IMR-90 (cell line): ENCODE results near the gene GAREM1. TPM values are rescaled to one million over a fixed set of nuclear protein-coding genes. Genes with fewer than 3 reads are reported as not detected.
A peak's percentile ranks its signal among the peaks of the same experiment; 100 is the strongest.

Source experiments
- ATAC-seq: fragments of 200-7000 bp; cut with Tn5 transposase; 2 replicates; pipeline ENCODE4 v1.9.1; 2020; ENCODE audit warnings: low read depth, mild to moderate bottlenecking, moderate library complexity
- BruUV-seq: library from RNA; stranded (reverse); fragments of 400-500 nt; replicated peaks from 2 replicates; lab custom pipeline; 2021; lab: Mats Ljungman, UMichigan
- CTCF ChIA-PET: fragments of 300-600 bp; formaldehyde crosslinking; extraction: SDS; loops from one replicate; lab custom pipeline; 2021; ENCODE audit warnings: antibody characterized with exemption; lab: Yijun Ruan, JAX
- POLR2A ChIA-PET: fragments of 300-600 bp; sonication (Branson Sonifier 250); formaldehyde crosslinking; loops from one replicate; lab custom pipeline; 2022; ENCODE audit warnings: antibody characterized with exemption; ENCODE audit not compliant: unreplicated experiment; lab: Charles Lee
- DNase-seq: peaks from one replicate; pipeline ENCODE4 v3.0.0; 2013
- H2AFZ ChIP-seq: replicated peaks from 2 replicates; pipeline ENCODE3; 2013; ENCODE audit warnings: low read length, mild to moderate bottlenecking; ENCODE audit not compliant: poor library complexity
- H2AK5ac ChIP-seq: 2 replicates; pipeline ENCODE4 v1.6.1; 2013; ENCODE audit warnings: low read depth, low read length, inconsistent platforms
- H2AK9ac ChIP-seq: replicated peaks from 2 replicates; pipeline ENCODE3; 2013; ENCODE audit warnings: mild to moderate bottlenecking, low read depth, low read length, moderate library complexity; ENCODE audit not compliant: poor library complexity
- H2BK120ac ChIP-seq: 2 replicates; pipeline ENCODE4 v1.6.1; 2013; ENCODE audit warnings: low read depth, low read length, inconsistent platforms
- H2BK15ac ChIP-seq: 3 replicates; pipeline ENCODE4 v1.6.1; 2013; ENCODE audit warnings: low read depth, low read length, inconsistent platforms
- H2BK20ac ChIP-seq: 2 replicates; pipeline ENCODE4 v1.6.1; 2013; ENCODE audit warnings: low read depth, mild to moderate bottlenecking, inconsistent platforms, low read length, moderate library complexity
- H2BK5ac ChIP-seq: 2 replicates; pipeline ENCODE4 v1.6.1; 2013; ENCODE audit warnings: mild to moderate bottlenecking, low read depth, low read length, inconsistent platforms; ENCODE audit not compliant: poor library complexity, severe bottlenecking
- H3K14ac ChIP-seq: replicated peaks from 2 replicates; pipeline ENCODE4 v1.6.1; 2013; ENCODE audit warnings: low read depth, low read length, inconsistent platforms
- H3K18ac ChIP-seq: 2 replicates; pipeline ENCODE4 v1.6.1; 2013; ENCODE audit warnings: low read depth, low read length, control low read depth
- H3K23ac ChIP-seq: 2 replicates; pipeline ENCODE4 v1.6.1; 2013; ENCODE audit warnings: low read depth, low read length, inconsistent platforms
- H3K27ac ChIP-seq: 2 replicates; pipeline ENCODE4 v1.5.1; 2013; ENCODE audit warnings: mild to moderate bottlenecking, control low read depth, low read length; ENCODE audit not compliant: insufficient read depth
- H3K27me3 ChIP-seq: 2 replicates; pipeline ENCODE4 v1.6.1; 2013; ENCODE audit warnings: low read length; ENCODE audit not compliant: control insufficient read depth, insufficient read depth
- H3K36me3 ChIP-seq: 2 replicates; pipeline ENCODE4 v1.6.1; 2013; ENCODE audit warnings: low read length, mixed read lengths; ENCODE audit not compliant: control insufficient read depth, insufficient read depth
- H3K4ac ChIP-seq: 2 replicates; pipeline ENCODE4 v1.6.1; 2013; ENCODE audit warnings: low read depth, low read length, inconsistent platforms
- H3K4me1 ChIP-seq: 2 replicates; pipeline ENCODE4 v1.6.1; 2013; ENCODE audit warnings: low read length, mixed read lengths; ENCODE audit not compliant: control insufficient read depth, insufficient read depth
- H3K4me2 ChIP-seq: 2 replicates; pipeline ENCODE4 v1.6.1; 2013; ENCODE audit warnings: low read depth, mild to moderate bottlenecking, control low read depth, low read length, moderate library complexity
- H3K4me3 ChIP-seq: 2 replicates; pipeline ENCODE4 v1.5.1; 2013; ENCODE audit warnings: low read depth, mild to moderate bottlenecking, control low read depth, low read length, moderate library complexity; ENCODE audit not compliant: insufficient read depth
- H3K56ac ChIP-seq: 2 replicates; pipeline ENCODE4 v1.6.1; 2013; ENCODE audit warnings: low read length, inconsistent platforms; ENCODE audit not compliant: insufficient read depth; ENCODE audit errors: extremely low read depth
- H3K79me1 ChIP-seq, 2 experiments: 2 replicates each; pipeline ENCODE4 v1.6.1; 2013; ENCODE audit warnings: low read length in 2 of 2, inconsistent platforms in 1 of 2, low read depth in 1 of 2
- H3K9ac ChIP-seq: 2 replicates; pipeline ENCODE4 v1.6.1; 2013; ENCODE audit warnings: low read depth, low read length, control low read depth
- H3K9me1 ChIP-seq: 2 replicates; pipeline ENCODE4 v1.6.1; 2013; ENCODE audit warnings: low read length, inconsistent platforms; ENCODE audit not compliant: insufficient read depth
- H3K9me3 ChIP-seq: 2 replicates; pipeline ENCODE4 v1.6.1; 2013; ENCODE audit warnings: low read length; ENCODE audit not compliant: control insufficient read depth, insufficient read depth
- H4K20me1 ChIP-seq: 2 replicates; pipeline ENCODE4 v1.6.1; 2013; ENCODE audit warnings: low read length, inconsistent platforms; ENCODE audit not compliant: insufficient read depth
- H4K5ac ChIP-seq: 2 replicates; pipeline ENCODE4 v1.6.1; 2013; ENCODE audit warnings: mild to moderate bottlenecking, low read depth, low read length, control low read depth
- H4K8ac ChIP-seq, 2 experiments: 2 replicates each; pipeline ENCODE4 v1.6.1; 2013; ENCODE audit warnings: low read depth in 2 of 2, low read length in 2 of 2, control low read depth in 1 of 2, inconsistent platforms in 1 of 2
- H4K91ac ChIP-seq: 2 replicates; pipeline ENCODE4 v1.6.1; 2013; ENCODE audit warnings: low read depth, low read length, inconsistent platforms; ENCODE audit not compliant: insufficient read depth
- CEBPB ChIP-seq: IDR thresholded peaks from 2 replicates; pipeline ENCODE4 v1.6.1; 2012; ENCODE audit warnings: low read depth, low read length, improper control_type of control experiment
- CHD1 ChIP-seq: IDR thresholded peaks from 2 replicates; pipeline ENCODE4 v1.6.1; 2012; ENCODE audit warnings: low read depth, low read length, improper control_type of control experiment
- FOS ChIP-seq: fragments of 150-350 bp; IDR thresholded peaks from 2 replicates; pipeline ENCODE4 v1.6.1; 2016; ENCODE audit warnings: low read depth, low read length
- MAFK ChIP-seq: IDR thresholded peaks from 2 replicates; pipeline ENCODE4 v1.6.1; 2012; ENCODE audit warnings: low read depth, low read length, improper control_type of control experiment
- NFE2L2 ChIP-seq: fragments of 150-350 bp; IDR thresholded peaks from 2 replicates; pipeline ENCODE4 v1.6.1; 2016; ENCODE audit warnings: low read depth, mild to moderate bottlenecking, low read length
- POLR2A ChIP-seq: IDR thresholded peaks from 2 replicates; pipeline ENCODE4 v1.6.1; 2012; ENCODE audit warnings: mild to moderate bottlenecking, low read depth, low read length
- WGBS, 2 experiments: methylation state at CpG; one replicate each; pipeline versions ENCODE4 v1.1.5 to v1.1.7; 2013; ENCODE audit warnings: missing lambda C conversion rate in 2 of 2; ENCODE audit not compliant: insufficient read length in 1 of 2; ENCODE audit errors: extremely low coverage in 2 of 2; 5-methylcytosine and 5-hydroxymethylcytosine counted together
- dilution Hi-C: fragments of 300-500 bp; cut with HindIII; formaldehyde crosslinking; loops from one replicate; pipeline ENCODE4 v1.14.3; 2018; ENCODE audit warnings: low sequenced_read_pairs; ENCODE audit not compliant: unreplicated experiment
- in situ Hi-C: fragments of 300-500 bp; cut with MboI; formaldehyde crosslinking; loops from 3 replicates; pipeline ENCODE4 v1.14.3; 2019; ENCODE audit warnings: low sequenced_read_pairs, inconsistent platforms, mixed read lengths
- intact Hi-C: fragments of 100-400 bp; cut with micrococcal nuclease; formaldehyde crosslinking; loops from 2 replicates; pipeline ENCODE4 v1.10.0; 2022
- polyA plus RNA-seq, 3 experiments: library from polyadenylated mRNA; depleted of rRNA; stranded (reverse); fragments of >200 nt; gene quantifications; 2 replicates each; pipeline ENCODE4 v1.2.3, GENCODE V29; 2012; ENCODE audit warnings: low replicate concordance in 1 of 3
- total RNA-seq: library from RNA; depleted of rRNA; stranded (reverse); fragments of >200 nt; gene quantifications from 2 replicates; pipeline ENCODE4 v1.2.3, GENCODE V29; 2012

Gene GAREM1
- total and polyA plus RNA-seq, 2 of the 4 experiments (the other 2 are of a cell fraction), result 1.4 to 2.3 TPM

DNA sequence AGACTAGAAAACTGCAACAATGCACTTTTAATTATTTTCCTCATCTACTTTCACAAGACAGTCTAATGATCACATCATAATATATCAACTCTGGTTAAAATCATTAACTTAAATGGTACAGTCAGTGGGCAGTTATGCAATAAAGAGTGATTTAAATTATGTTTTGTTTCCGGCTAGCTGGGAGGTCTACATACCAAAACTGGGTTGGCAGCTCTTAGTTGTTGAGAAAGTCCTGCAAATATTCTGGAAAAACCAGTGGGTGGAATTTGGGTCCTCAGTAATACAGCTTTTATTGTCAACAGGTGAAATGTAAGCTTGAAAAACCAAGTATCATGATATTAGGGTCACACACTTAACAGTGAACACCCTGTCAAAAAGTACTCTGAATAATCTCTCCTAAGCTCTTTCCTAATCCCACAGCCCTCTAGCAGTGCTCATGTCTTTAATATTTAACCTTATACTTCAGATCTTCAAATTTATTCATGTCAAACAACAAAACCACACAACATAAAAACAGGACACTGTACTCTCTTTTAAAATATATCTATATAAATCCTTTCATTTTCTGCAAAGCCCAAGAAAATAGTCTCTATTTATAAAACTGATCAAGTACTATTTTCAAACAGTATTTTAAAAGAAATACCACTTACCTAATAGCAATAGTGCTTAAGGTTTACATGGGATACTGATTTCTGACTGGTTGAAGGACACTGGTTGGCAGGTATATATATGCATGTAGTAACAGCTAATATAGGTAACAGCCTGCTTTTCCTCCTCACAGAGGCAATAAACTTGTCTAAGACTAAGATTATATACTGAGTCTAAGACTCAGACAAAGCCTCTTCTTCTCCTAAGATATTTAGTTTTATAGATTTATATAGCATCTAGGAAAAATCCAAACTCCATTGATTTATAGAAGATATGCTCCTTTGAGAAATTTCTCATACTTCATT lies 103.8 kb downstream of the GAREM1 start:
- no peak overlapping the region for H3K9ac ChIP-seq
- ATAC-seq (peak; percentile 46), DNase-seq (no peak)
- no peak overlapping the region for H4K91ac ChIP-seq
- no peaks in the 10 kb centered on the region; a peak in 1 of 4 replicates for H3K79me1 ChIP-seq
- no peak overlapping the region for H4K5ac ChIP-seq
- no peak overlapping the region for H3K4me3 ChIP-seq
- no peak overlapping the region for H3K4me2 ChIP-seq
- ChIA-PET POLR2A (no interaction called here), CTCF (no interaction called here)
- no peak overlapping the region for H4K8ac ChIP-seq
- no TSS peak for BruUV-seq
- no peak overlapping the region for H2BK120ac ChIP-seq
- no peaks in the 10 kb centered on the region for H3K9me3 ChIP-seq
- H2BK20ac ChIP-seq, result no peak overlapping the region
- no peak overlapping the region for H2BK15ac ChIP-seq
- H3K27ac ChIP-seq, result no peak overlapping the region
- no peaks in the 10 kb centered on the region for H4K20me1 ChIP-seq
- no peak overlapping the region for H2AK5ac ChIP-seq
- H3K9me1 ChIP-seq, result no peaks in the 10 kb centered on the region; the same call in 1 of the 2 replicates
- no peak for TF ChIP-seq NFE2L2
- TF ChIP-seq CHD1, result no peak
- TF ChIP-seq POLR2A, result no peak
- TF ChIP-seq CEBPB, result peak; percentile 37; the same call in 1 of the 2 replicates
- no peak for TF ChIP-seq FOS
- TF ChIP-seq MAFK, result no peak
- dilution Hi-C loops (no loop called here), in situ Hi-C loops (no loop called here), intact Hi-C loops (loop anchor here (5.0 kb wide), 1 partner anchor 50 kb away; no protein-coding TSS in a partner anchor)
- no peak overlapping the region for H3K14ac ChIP-seq
- no peak overlapping the region for H3K56ac ChIP-seq
- H2AFZ ChIP-seq, result no peak overlapping the region
- no peak overlapping the region for H3K18ac ChIP-seq
- no peak overlapping the region for H3K23ac ChIP-seq
- no peaks in the 10 kb centered on the region for H3K27me3 ChIP-seq
- H3K36me3 ChIP-seq, result no peaks in the 10 kb centered on the region
- H2BK5ac ChIP-seq, result no peak overlapping the region
- H3K4me1 ChIP-seq, result peaks cover 4% of the 10 kb centered on the region; the same call in 1 of the 2 replicates
- WGBS, 2 experiments, result no CpG with 5 or more reads among the region's 1 CpG
- no peak overlapping the region for H2AK9ac ChIP-seq
- no peak overlapping the region for H3K4ac ChIP-seq
